GM12878 (cell line): ENCODE results near the gene LIN37. TPM values are rescaled to one million over a fixed set of nuclear protein-coding genes. Genes with fewer than 3 reads are reported as not detected.
A peak's percentile ranks its signal among the peaks of the same experiment; 100 is the strongest.

Experiments
- ATAC-seq: fragments of 200-7000 bp; cut with Tn5 transposase; 3 replicates; pipeline ENCODE4 v1.9.1; 2020; ENCODE audit warnings: mild to moderate bottlenecking, moderate library complexity
- BruUV-seq: library from RNA; stranded (reverse); fragments of 400-500 nt; replicated peaks from 2 replicates; lab custom pipeline; 2021; lab: Mats Ljungman, UMichigan
- CTCF ChIA-PET: fragments of 300-600 bp; sonication (Branson Sonifier 250); formaldehyde crosslinking; extraction: SDS; loops from one replicate; lab custom pipeline; 2021; ENCODE audit warnings: inconsistent platforms; lab: Yijun Ruan, JAX
- POLR2A ChIA-PET: fragments of 350-600 bp; formaldehyde crosslinking; extraction: SDS; loops from one replicate; lab custom pipeline; 2021; ENCODE audit warnings: inconsistent platforms; lab: Charles Lee
- RAD21 ChIA-PET: fragments of 300-600 bp; sonication (Branson Sonifier 250); formaldehyde crosslinking; loops from one replicate; lab custom pipeline; 2023; ENCODE audit warnings: antibody characterized with exemption; ENCODE audit not compliant: unreplicated experiment; lab: Charles Lee
- SMC1A ChIA-PET: fragments of 300-600 bp; sonication (Branson Sonifier 250); formaldehyde crosslinking; loops from one replicate; lab custom pipeline; 2023; ENCODE audit not compliant: unreplicated experiment, uncharacterized antibody; lab: Charles Lee
- DNase-seq: peaks from one replicate; pipeline ENCODE4 v3.0.0-alpha.2; 2011; ENCODE audit warnings: low read depth, low spot score
- FAIRE-seq: peaks from 3 replicates; lab custom pipeline; 2011; peaks lifted over from hg19 to GRCh38; lab: Jason Lieb, UNC
- H2AFZ ChIP-seq: 2 replicates; pipeline ENCODE4 v1.6.0; 2011; ENCODE audit warnings: low read depth, low read length, control low read depth; ENCODE audit not compliant: control insufficient read depth
- H3K27ac ChIP-seq: 2 replicates; pipeline ENCODE4 v1.5.1; 2011; ENCODE audit warnings: control low read depth; ENCODE audit not compliant: control insufficient read depth, insufficient read depth
- H3K27me3 ChIP-seq, 2 experiments: replicated peaks in 1 of 2; 2 replicates each; pipeline versions ENCODE4 v1.6.0 to v1.6.1; 2011; ENCODE audit warnings: low read length in 1 of 2; ENCODE audit not compliant: control insufficient read depth in 2 of 2, insufficient read depth in 2 of 2
- H3K36me3 ChIP-seq, 2 experiments: 2 replicates each; pipeline ENCODE4 v1.5.1; 2011; ENCODE audit warnings: low read length in 1 of 2; ENCODE audit not compliant: control insufficient read depth in 2 of 2, insufficient read depth in 2 of 2
- H3K4me1 ChIP-seq: 2 replicates; pipeline ENCODE4 v1.6.1; 2011; ENCODE audit warnings: mild to moderate bottlenecking, low read length, moderate library complexity, mixed read lengths; ENCODE audit not compliant: control insufficient read depth, insufficient read depth
- H3K4me2 ChIP-seq: 2 replicates; pipeline ENCODE4 v1.6.0; 2011; ENCODE audit warnings: control low read depth; ENCODE audit not compliant: control insufficient read depth, insufficient read depth
- H3K4me3 ChIP-seq: fragments of 200-600 bp; sonication (generic); 2 replicates; pipeline ENCODE4 v1.5.1; 2016
- H3K79me2 ChIP-seq: 2 replicates; pipeline ENCODE4 v1.6.0; 2011; ENCODE audit warnings: low read length; ENCODE audit not compliant: control insufficient read depth, insufficient read depth
- H3K9ac ChIP-seq: 2 replicates; pipeline ENCODE4 v1.8.0; 2011; ENCODE audit warnings: low read length, control low read depth, mixed read lengths; ENCODE audit not compliant: control insufficient read depth, insufficient read depth
- H3K9me3 ChIP-seq: replicated peaks from 3 replicates; pipeline ENCODE4 v1.5.1; 2011; ENCODE audit warnings: mild to moderate bottlenecking, low read length; ENCODE audit not compliant: control insufficient read depth, insufficient read depth
- H4K20me1 ChIP-seq: 2 replicates; pipeline ENCODE4 v1.6.0; 2011; ENCODE audit not compliant: control insufficient read depth, insufficient read depth
- EP300 ChIP-seq, 2 experiments: fragments of 150-350 bp in 1 of 2; IDR thresholded peaks; 2 replicates each; pipeline ENCODE4 v1.6.1; 2011 to 2012; ENCODE audit warnings: low read depth in 2 of 2, low read length in 2 of 2, borderline replicate concordance in 1 of 2, improper control_type of control experiment in 1 of 2, inconsistent platforms in 1 of 2; ENCODE audit not compliant: control insufficient read depth in 1 of 2
- MEF2A ChIP-seq: IDR thresholded peaks from 2 replicates; pipeline ENCODE4 v1.6.1; 2011; ENCODE audit warnings: low read depth, mild to moderate bottlenecking, low read length, moderate library complexity; ENCODE audit not compliant: insufficient read depth
- NFIC ChIP-seq: IDR thresholded peaks from 2 replicates; pipeline ENCODE4 v1.6.1; 2012; ENCODE audit warnings: low read depth, mild to moderate bottlenecking, inconsistent platforms, low read length, moderate library complexity
- POLR2AphosphoS5 ChIP-seq: IDR thresholded peaks from 2 replicates; pipeline ENCODE4 v1.6.1; 2011; ENCODE audit warnings: mild to moderate bottlenecking, low read length, inconsistent platforms
- PRDM15 ChIP-seq: fragments of 450-650 bp; formaldehyde crosslinking; IDR thresholded peaks from 2 replicates; pipeline ENCODE4 v1.4.0; 2020; ENCODE audit warnings: mild to moderate bottlenecking, moderate library complexity
- RCOR1 ChIP-seq: conservative IDR thresholded peaks from 2 replicates; pipeline ENCODE4 v1.6.1; 2012; ENCODE audit warnings: low read depth, low read length, improper control_type of control experiment
- RELA ChIP-seq: fragments of 450-650 bp; IDR thresholded peaks from 2 replicates; pipeline ENCODE4 v1.8.0; 2014; ENCODE audit warnings: borderline replicate concordance; ENCODE audit not compliant: partially characterized antibody
- TCF12 ChIP-seq: IDR thresholded peaks from 2 replicates; pipeline ENCODE4 v1.6.1; 2011; ENCODE audit warnings: low read depth, mild to moderate bottlenecking, low read length
- YBX1 ChIP-seq: fragments of 450-650 bp; IDR thresholded peaks from 2 replicates; pipeline ENCODE4 v1.6.1; 2016; ENCODE audit warnings: antibody characterized with exemption
- ZNF217 ChIP-seq: fragments of 450-650 bp; IDR thresholded peaks from 2 replicates; pipeline ENCODE4 v1.6.1; 2017; ENCODE audit warnings: antibody characterized with exemption, mild to moderate bottlenecking
- WGBS: methylation state at CpG from one replicate; pipeline ENCODE4 v1.1.6; 2016; ENCODE audit warnings: low lambda C conversion rate; ENCODE audit not compliant: insufficient replicate concordance, insufficient coverage; ENCODE audit errors: missing lambda C conversion rate; 5-methylcytosine and 5-hydroxymethylcytosine counted together
- in situ Hi-C: fragments of 300-500 bp; cut with MboI; formaldehyde crosslinking; loops from 9 replicates; pipeline ENCODE4 v1.14.3; 2018; ENCODE audit warnings: mixed read lengths
- intact Hi-C: fragments of 100-400 bp; cut with micrococcal nuclease; formaldehyde crosslinking; loops from one replicate; pipeline ENCODE4 v1.14.2; 2022; ENCODE audit not compliant: unreplicated experiment
- polyA plus RNA-seq, 11 experiments: library from polyadenylated mRNA; depleted of rRNA in 4 of 11; unstranded in 6 of 11; stranded (reverse) in 5 of 11; fragments of >200 nt; fragmentation: Nextera tagmentation in 4 of 11; fragmentation: Illumina TruSeq in 1 of 11; extraction: Ambion mirVana in 4 of 11; extraction: Trizol in 1 of 11; gene quantifications; 1 replicate in 1 of 11; 2 replicates in 10 of 11; pipeline versions ENCODE4 v1.2.1 to v1.2.3, GENCODE V29; 2011 to 2016; ENCODE audit warnings: inconsistent platforms in 2 of 11, missing spikeins in 2 of 11, low read depth in 1 of 11
- total RNA-seq, 4 experiments: library from RNA; depleted of rRNA in 3 of 4; stranded (reverse); fragments of >200 nt in 3 of 4; fragmentation: Illumina TruSeq in 1 of 4; extraction: Trizol in 1 of 4; gene quantifications; 2 replicates each; pipeline versions ENCODE4 v1.2.1 to v1.2.3, GENCODE V29; 2013 to 2021
- TF ChIP-seq, protein P1 (sequence below): IDR thresholded peaks from 2 replicates; pipeline ENCODE4 v1.6.1; 2011; ENCODE audit warnings: mild to moderate bottlenecking, low read depth, low read length, moderate library complexity; ENCODE audit not compliant: insufficient replicate concordance
- TF ChIP-seq, protein P2 (sequence below): IDR thresholded peaks from 2 replicates; pipeline ENCODE4 v1.6.1; 2011; ENCODE audit warnings: borderline replicate concordance, low read depth, mild to moderate bottlenecking, moderate library complexity, low read length; ENCODE audit not compliant: insufficient read depth, poor library complexity, severe bottlenecking

Gene LIN37
- total and polyA plus RNA-seq, 10 of the 15 experiments (the other 5 are each of a cell fraction or from before 2014, with no cell fraction given), result 0.69 to 11.9 (median 7.6) TPM

DNA sequence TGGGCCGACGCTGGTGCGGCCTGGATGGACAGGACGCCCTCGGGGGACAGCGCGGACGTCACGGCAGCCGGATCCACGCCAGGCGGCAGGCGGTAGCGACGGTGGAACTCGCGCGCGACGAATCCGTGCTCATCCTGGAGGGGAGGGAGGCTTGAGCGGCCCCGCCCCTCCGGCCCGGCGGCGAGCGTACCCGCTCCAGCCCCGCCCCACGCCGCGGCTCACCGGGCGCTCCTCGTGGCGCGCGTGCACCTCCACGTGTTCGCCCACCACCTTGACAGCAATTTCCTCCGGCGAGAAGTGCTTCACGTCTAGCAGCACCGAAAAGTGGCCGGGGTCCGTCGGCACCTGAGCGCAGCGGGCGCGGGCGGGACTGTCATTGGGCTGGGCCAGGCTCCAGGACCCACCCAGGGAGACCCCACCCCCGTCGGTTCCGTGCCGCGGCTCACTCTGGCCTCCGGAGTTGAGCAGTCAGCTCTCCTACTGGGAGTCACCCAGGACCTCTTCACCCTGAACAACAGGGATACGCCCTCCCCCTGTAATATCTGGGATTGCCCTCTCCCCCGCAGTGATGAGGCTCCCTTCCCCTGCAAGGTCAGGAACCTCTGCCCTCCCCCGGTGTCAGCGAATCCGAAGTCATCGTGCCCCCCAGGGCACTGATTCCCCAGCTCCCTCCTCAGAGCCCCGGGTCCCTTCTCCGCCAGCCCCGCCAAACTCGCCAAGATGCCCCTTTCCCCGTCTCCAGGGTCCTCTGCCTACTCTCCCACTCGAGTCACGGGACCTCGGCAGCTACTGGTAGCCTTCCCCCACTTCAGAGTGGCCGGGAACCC is 7.4 kb downstream of the LIN37 start (continued):
- TF ChIP-seq POLR2AphosphoS5, result no peak

DNA sequence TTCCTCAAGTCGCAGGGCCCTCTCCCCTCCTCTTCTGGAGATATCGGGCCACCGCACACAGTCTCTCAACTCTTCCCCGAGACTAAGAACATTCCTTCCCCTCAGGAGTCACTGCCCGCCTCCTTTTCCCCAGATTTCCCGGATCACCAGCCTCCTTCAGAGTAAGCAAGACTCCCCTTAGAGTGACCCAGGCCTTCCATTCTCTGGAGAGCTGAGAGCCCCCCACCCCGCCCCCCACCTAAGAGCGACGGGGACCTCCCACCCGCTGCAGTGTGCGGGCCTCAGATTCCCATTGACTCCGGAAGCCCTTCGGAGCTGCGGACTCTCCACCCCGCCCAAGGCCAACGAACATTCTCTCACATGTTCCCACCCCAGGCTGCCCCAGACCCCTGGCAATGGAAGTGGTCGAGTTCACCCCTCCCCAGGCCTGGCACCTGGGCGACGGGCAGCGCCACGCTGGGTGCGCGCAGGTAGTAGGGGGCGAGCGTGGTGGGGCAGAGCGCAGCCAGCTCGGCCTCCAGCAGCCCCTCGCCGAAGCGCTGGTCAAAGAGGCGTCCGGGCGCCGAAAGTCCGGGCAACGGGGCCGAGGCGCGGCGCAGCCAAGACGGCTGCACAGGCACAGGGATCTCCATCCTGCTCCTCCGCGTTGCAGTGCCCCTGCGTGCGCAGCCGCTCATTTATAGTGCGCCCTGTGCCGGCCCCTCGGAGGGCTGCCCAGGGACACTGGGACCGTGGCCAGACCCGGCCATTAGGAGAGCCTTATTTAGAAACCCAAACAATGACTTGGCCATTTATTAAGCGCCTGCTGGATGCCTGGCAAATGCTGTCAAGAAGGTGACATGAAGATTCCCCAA is 8.2 kb downstream of the LIN37 start, which contains the start of gene HSPB6:
Gene HSPB6 (minus strand): TSS at position 653 of the 854 bp plus-strand sequence. CDS start 21 bp downstream, at position 632.
- ChIA-PET SMC1A (no interaction called here), RAD21 (interaction anchor here (0.7 to 1.2 kb wide), 3 partner anchors 9 to 62 kb away, joined by 3 read pairs; partner anchors contain the start of genes PSENEN and U2AF1L4), POLR2A (interaction anchor here (0.5 to 2.2 kb wide), 5 partner anchors 7 to 199 kb away, joined by 3 to 18 read pairs (median 6); partner anchors contain the start of genes IGFLR1, LIN37, PSENEN and U2AF1L4), CTCF (interaction anchor here (0.7 kb wide), 1 partner anchor 9 kb away, joined by 3 read pairs; the partner anchor contains the start of gene LIN37)
- DNase-seq (no peak), ATAC-seq (no peak), FAIRE-seq (no peak)
- BruUV-seq, result no TSS peak
- H3K4me1 ChIP-seq, result peaks cover 15% of the 10 kb centered on the region
- WGBS, result 41% methylated on average over 33 of the region's 52 CpGs
- peak within 1 kb of the TSS; percentile 99 for H3K4me2 ChIP-seq
- H3K27me3 ChIP-seq, result no peaks in the 10 kb centered on the region
- H3K79me2 ChIP-seq, result peaks cover 11% of the 10 kb centered on the region
- peak within 1 kb of the TSS; percentile 62 for H3K27ac ChIP-seq
- no peaks in the 10 kb centered on the region for H3K9me3 ChIP-seq
- H4K20me1 ChIP-seq, result no peaks in the 10 kb centered on the region
- peak within 1 kb of the TSS; percentile 88 for H3K4me3 ChIP-seq
- intact Hi-C loops, result no loop called here
- peak within 1 kb of the TSS; percentile 62 for H2AFZ ChIP-seq
- in situ Hi-C loops, result no loop called here
- H3K36me3 ChIP-seq, result peaks cover 0 to 2% of the 10 kb centered on the region in 2 experiments; a peak in 2 of 4 replicates
- H3K9ac ChIP-seq, result peak within 1 kb of the TSS; percentile 73
- TF ChIP-seq, protein P1, sequence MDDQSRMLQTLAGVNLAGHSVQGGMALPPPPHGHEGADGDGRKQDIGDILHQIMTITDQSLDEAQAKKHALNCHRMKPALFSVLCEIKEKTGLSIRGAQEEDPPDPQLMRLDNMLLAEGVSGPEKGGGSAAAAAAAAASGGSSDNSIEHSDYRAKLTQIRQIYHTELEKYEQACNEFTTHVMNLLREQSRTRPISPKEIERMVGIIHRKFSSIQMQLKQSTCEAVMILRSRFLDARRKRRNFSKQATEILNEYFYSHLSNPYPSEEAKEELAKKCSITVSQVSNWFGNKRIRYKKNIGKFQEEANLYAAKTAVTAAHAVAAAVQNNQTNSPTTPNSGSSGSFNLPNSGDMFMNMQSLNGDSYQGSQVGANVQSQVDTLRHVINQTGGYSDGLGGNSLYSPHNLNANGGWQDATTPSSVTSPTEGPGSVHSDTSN, result no peak
- TF ChIP-seq NFIC (no peak), EP300 (IDR thresholded peaks at IDR 0.05; ENCODE audit: borderline replicate concordance in 1 of 2, control insufficient read depth in 1 of 2, low read depth in 2 of 2, low read length in 2 of 2) (no peak), RELA (no peak), YBX1 (no peak), PRDM15 (no peak), MEF2A (no peak), ZNF217 (no peak), TCF12 (no peak), RCOR1 (no peak)
- TF ChIP-seq, protein P2, sequence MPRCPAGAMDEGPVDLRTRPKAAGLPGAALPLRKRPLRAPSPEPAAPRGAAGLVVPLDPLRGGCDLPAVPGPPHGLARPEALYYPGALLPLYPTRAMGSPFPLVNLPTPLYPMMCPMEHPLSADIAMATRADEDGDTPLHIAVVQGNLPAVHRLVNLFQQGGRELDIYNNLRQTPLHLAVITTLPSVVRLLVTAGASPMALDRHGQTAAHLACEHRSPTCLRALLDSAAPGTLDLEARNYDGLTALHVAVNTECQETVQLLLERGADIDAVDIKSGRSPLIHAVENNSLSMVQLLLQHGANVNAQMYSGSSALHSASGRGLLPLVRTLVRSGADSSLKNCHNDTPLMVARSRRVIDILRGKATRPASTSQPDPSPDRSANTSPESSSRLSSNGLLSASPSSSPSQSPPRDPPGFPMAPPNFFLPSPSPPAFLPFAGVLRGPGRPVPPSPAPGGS, result no peak
